Endothelial cell of umbilical vein (primary cell): ENCODE results near the gene RESP18. TPM values are rescaled to one million over a fixed set of nuclear protein-coding genes. Genes with fewer than 3 reads are reported as not detected.
A peak's percentile ranks its signal among the peaks of the same experiment; 100 is the strongest.

ENCODE experiments used
- microRNA counts: library from miRNA; unstranded; fragments of <30 nt; microRNA quantifications from one replicate; lab custom pipeline; 2016
- microRNA-seq: library from miRNA; unstranded; fragments of <30 nt; microRNA quantifications from one replicate; pipeline ENCODE4 v1.2.0, GENCODE V29; 2021; ENCODE audit warnings: borderline number of aligned reads, borderline replicate concordance
- polyA plus RNA-seq, 4 experiments: library from polyadenylated mRNA; depleted of rRNA in 3 of 4; stranded (reverse) in 3 of 4; unstranded in 1 of 4; fragments of >200 nt; gene quantifications; 2 replicates each; pipeline versions ENCODE4 v1.2.1 to v1.2.3, GENCODE V29; 2011 to 2012; ENCODE audit warnings: missing spikeins in 1 of 4
- small RNA-seq: library from RNA; depleted of rRNA; stranded (forward); fragments of <200 nt; gene quantifications from one replicate; pipeline ENCODE3, GENCODE V24; 2012; ENCODE audit warnings: low replicate concordance, low read depth; ENCODE audit not compliant: insufficient read depth, insufficient read length
- total RNA-seq: library from RNA; stranded (reverse); gene quantifications from 2 replicates; pipeline ENCODE4 v1.2.3, GENCODE V29; 2021

Gene RESP18
- total and polyA plus RNA-seq, 2 donors (not counting 3 experiments of a cell fraction or from before 2014, with no cell fraction given), result not detected

MicroRNAs encoded within 50 kb of the gene (microRNA counts, 767-probe panel; counts per million panel counts)
- microRNA hsa-miR-153 (lab: Ali Mortazavi, UCI), result 723 counts per million, percentile 96 among the panel's probes with 10 or more counts

Small RNA genes lying within 50 kb of the gene (microRNA-seq; reads per million reads assigned to microRNA genes)
- not detected for gene MIR153-1

Small RNA genes lying within 50 kb of the gene (small RNA-seq; reads per million reads assigned to genes)
- gene AC053503.3 (not detected), gene MIR153-1 (not detected)

Other genes with a start within 250 kb of the RESP18 start
- gene NHEJ1, start 171.9 kb downstream of the RESP18 start, total RNA-seq, result 12.1 and 12.9 TPM in 2 replicates
- gene NHEJ1, start 171.9 kb downstream of the RESP18 start, polyA plus RNA-seq, result 11.9 and 12.8 TPM in 2 replicates
- 5.2 and 7.1 TPM in 2 replicates for gene SLC23A3, start 162.7 kb downstream of the RESP18 start, total RNA-seq
- 2.7 and 3.2 TPM in 2 replicates for gene SLC23A3, start 162.7 kb downstream of the RESP18 start, polyA plus RNA-seq
- 41.0 and 44.0 TPM in 2 replicates for gene CNPPD1, start 155.8 kb downstream of the RESP18 start, total RNA-seq
- 51.1 and 55.7 TPM in 2 replicates for gene CNPPD1, start 155.8 kb downstream of the RESP18 start, polyA plus RNA-seq
- gene RETREG2, start 154.5 kb downstream of the RESP18 start, total RNA-seq, result 58.2 and 59.5 TPM in 2 replicates
- 68.1 and 76.1 TPM in 2 replicates for gene RETREG2, start 154.5 kb downstream of the RESP18 start, polyA plus RNA-seq
- gene ZFAND2B, start 126.0 kb downstream of the RESP18 start, total RNA-seq, result 23.3 and 24.0 TPM in 2 replicates
- 52.0 and 52.9 TPM in 2 replicates for gene ZFAND2B, start 126.0 kb downstream of the RESP18 start, polyA plus RNA-seq
- 26.6 and 32.5 TPM in 2 replicates for gene ABCB6, start 113.8 kb downstream of the RESP18 start, total RNA-seq
- gene ABCB6, start 113.8 kb downstream of the RESP18 start, polyA plus RNA-seq, result 25.7 and 35.1 TPM in 2 replicates
- gene ATG9A, start 103.1 kb downstream of the RESP18 start, total RNA-seq, result 62.2 and 65.5 TPM in 2 replicates
- gene ATG9A, start 103.1 kb downstream of the RESP18 start, polyA plus RNA-seq, result 95.0 and 110 TPM in 2 replicates
- gene ANKZF1, start 102.9 kb downstream of the RESP18 start, total RNA-seq, result 34.0 and 36.2 TPM in 2 replicates
- 23.4 and 26.5 TPM in 2 replicates for gene ANKZF1, start 102.9 kb downstream of the RESP18 start, polyA plus RNA-seq
- 9.2 and 9.5 TPM in 2 replicates for gene GLB1L, start 87.3 kb downstream of the RESP18 start, total RNA-seq
- gene GLB1L, start 87.3 kb downstream of the RESP18 start, polyA plus RNA-seq, result 11.9 and 13.6 TPM in 2 replicates
- gene STK16, start 87.3 kb downstream of the RESP18 start, total RNA-seq, result 18.8 and 21.1 TPM in 2 replicates
- 61.3 and 63.2 TPM in 2 replicates for gene STK16, start 87.3 kb downstream of the RESP18 start, polyA plus RNA-seq
- gene TUBA4B, start 79.5 kb downstream of the RESP18 start, total RNA-seq, result not detected in 2 replicates
- not detected in 2 replicates for gene TUBA4B, start 79.5 kb downstream of the RESP18 start, polyA plus RNA-seq
- 10.7 and 16.5 TPM in 2 replicates for gene TUBA4A, start 78.8 kb downstream of the RESP18 start, total RNA-seq
- 24.8 and 29.4 TPM in 2 replicates for gene TUBA4A, start 78.8 kb downstream of the RESP18 start, polyA plus RNA-seq
- 27.3 and 30.4 TPM in 2 replicates for gene DNAJB2, start 53.4 kb downstream of the RESP18 start, total RNA-seq
- gene DNAJB2, start 53.4 kb downstream of the RESP18 start, polyA plus RNA-seq, result 30.6 and 35.0 TPM in 2 replicates
- not detected in 2 replicates for gene PTPRN, start 23.3 kb downstream of the RESP18 start, total RNA-seq
- gene PTPRN, start 23.3 kb downstream of the RESP18 start, polyA plus RNA-seq, result not detected in 2 replicates
- gene DNPEP, start 55.2 kb upstream of the RESP18 start, total RNA-seq, result 40.4 and 43.1 TPM in 2 replicates
- gene DNPEP, start 55.2 kb upstream of the RESP18 start, polyA plus RNA-seq, result 77.5 and 83.2 TPM in 2 replicates
- gene DES, start 85.6 kb upstream of the RESP18 start, total RNA-seq, result not detected in 2 replicates
- not detected in 2 replicates for gene DES, start 85.6 kb upstream of the RESP18 start, polyA plus RNA-seq
- gene SPEG, start 102.1 kb upstream of the RESP18 start, total RNA-seq, result 0.21 and 0.84 TPM in 2 replicates
- gene SPEG, start 102.1 kb upstream of the RESP18 start, polyA plus RNA-seq, result 3.5 TPM in 2 replicates
- gene GMPPA, start 166.1 kb upstream of the RESP18 start, total RNA-seq, result 34.1 and 39.1 TPM in 2 replicates
- 104 and 126 TPM in 2 replicates for gene GMPPA, start 166.1 kb upstream of the RESP18 start, polyA plus RNA-seq
- not detected in 2 replicates for gene ASIC4, start 181.7 kb upstream of the RESP18 start, total RNA-seq
- not detected in 2 replicates for gene ASIC4, start 181.7 kb upstream of the RESP18 start, polyA plus RNA-seq
- gene CHPF, start 211.1 kb upstream of the RESP18 start, total RNA-seq, result 0.24 and 0.30 TPM in 2 replicates
- 0.32 and 0.72 TPM in 2 replicates for gene CHPF, start 211.1 kb upstream of the RESP18 start, polyA plus RNA-seq
- not detected in 2 replicates for gene TMEM198, start 211.3 kb upstream of the RESP18 start, total RNA-seq
- not detected in 2 replicates for gene TMEM198, start 211.3 kb upstream of the RESP18 start, polyA plus RNA-seq
- 8.0 and 16.7 TPM in 2 replicates for gene OBSL1, start 238.8 kb upstream of the RESP18 start, total RNA-seq
- 20.4 and 20.7 TPM in 2 replicates for gene OBSL1, start 238.8 kb upstream of the RESP18 start, polyA plus RNA-seq
- gene INHA, start 239.6 kb upstream of the RESP18 start, total RNA-seq, result not detected in 2 replicates
- 0.06 and 0.10 TPM in 2 replicates for gene INHA, start 239.6 kb upstream of the RESP18 start, polyA plus RNA-seq